T-helper 1 cell (primary cell): ENCODE results near the gene VPS8.
"Not testable (repeated sequence)": the region's sequence is repeated elsewhere in the genome, so short reads cannot be mapped to it uniquely, and the experiment has no call there.

Experiments
- DNase-seq, 5 donors: peaks; one replicate each; pipeline ENCODE4 v3.0.0-alpha.2; 2012 to 2020

Gene VPS8

DNA sequence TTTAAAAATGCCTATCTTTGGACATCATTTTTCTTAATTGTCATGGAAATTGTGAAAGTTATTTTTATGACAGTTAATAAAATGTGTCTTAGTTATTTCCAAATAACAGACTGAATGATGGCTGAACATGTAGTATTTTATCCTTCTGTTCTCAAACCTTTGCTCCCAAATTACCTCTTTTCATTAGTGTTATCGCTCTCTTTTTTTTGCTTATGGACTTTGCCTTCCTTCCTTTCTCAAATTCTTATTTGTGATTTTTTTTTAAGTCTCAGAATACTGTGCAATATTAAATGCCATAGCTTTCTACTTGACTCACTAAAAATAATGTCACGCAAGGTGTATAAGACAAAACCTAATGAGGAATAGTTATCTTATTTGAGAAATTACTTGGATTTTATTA, 107.7 kb downstream of the VPS8 start:
- no peak for DNase-seq

DNA sequence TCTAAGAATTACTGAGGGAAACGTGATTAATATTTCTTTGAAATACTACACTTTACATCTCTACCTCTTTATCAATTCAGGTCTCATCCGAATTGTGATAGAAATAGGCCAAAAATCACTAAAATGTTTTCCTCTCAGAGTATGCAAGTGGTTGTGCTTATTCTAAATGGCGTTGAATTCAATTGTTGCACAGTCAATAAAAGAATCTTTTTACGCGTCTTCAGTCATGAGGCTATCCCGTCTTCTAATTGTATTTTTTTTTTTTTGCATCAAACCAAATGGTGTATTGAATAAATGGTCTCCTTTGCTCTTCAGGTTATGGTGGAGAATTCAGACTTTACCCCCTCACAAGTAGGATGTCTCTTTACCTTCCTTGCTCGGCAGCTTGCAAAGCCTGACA, 112.6 kb downstream of the VPS8 start:
- no peak for DNase-seq

DNA sequence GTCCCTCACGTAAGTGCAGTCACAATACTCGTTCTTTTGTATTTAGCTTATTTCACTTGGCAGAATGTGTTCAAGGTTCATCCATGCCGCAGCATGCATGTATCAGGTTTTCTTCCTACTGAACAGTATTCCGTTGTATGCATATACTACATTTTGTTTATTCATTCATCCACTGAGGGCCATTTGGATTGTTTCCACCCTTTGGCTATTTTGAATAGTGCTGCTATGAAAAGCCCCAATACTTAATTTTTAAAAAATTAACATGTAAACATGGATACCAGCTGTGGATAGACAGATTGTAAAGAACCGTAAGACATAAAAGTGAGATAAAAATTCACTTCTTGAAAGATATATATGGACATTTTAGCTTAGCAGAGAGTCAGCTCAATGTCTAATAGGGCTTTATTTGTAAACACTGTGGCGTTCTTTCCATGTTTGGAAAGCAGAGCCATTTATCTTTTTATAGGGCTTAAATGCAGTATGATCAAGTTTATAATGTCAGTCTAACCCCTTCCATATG, 115.9 kb downstream of the VPS8 start:
- DNase-seq = no peak

DNA sequence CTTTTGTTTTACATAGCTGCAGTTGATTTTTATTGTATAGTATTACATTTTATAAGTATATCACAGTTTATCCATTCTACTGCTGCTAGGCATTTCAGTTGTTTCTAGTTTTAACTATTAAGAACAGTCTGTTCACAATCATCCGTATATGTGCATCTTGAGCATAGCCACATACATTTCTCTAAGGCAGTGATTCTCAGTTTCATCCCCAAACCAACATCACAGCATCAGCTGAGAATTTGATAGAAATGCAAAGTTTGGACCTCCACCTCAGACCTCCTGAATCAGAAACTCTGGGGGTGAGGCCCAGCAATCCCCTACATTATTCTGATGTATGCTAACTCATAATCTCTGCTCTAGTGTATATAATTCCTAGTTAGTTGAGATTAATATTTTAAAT, 120.8 kb downstream of the VPS8 start:
- no peak for DNase-seq

DNA sequence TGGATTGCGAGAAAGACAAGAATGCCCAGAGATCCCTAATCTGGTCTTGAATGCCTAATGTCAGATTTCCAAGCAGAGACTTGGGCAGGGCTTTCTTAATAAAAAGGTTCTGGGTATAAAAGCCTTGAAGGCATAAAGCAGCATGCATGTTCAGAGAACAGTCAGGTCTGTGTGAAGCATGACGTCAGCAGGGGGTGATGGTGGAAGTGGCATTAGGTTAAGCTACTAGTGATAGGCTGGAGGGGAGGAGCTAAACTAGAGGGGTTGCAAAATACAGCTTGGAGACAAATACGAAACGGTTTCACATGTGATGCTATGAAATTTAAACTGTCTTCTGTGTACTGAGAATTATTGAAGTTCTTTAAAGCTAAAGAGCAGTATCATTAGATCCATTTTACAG, 125.6 kb downstream of the VPS8 start:
- DNase-seq = no peak

DNA sequence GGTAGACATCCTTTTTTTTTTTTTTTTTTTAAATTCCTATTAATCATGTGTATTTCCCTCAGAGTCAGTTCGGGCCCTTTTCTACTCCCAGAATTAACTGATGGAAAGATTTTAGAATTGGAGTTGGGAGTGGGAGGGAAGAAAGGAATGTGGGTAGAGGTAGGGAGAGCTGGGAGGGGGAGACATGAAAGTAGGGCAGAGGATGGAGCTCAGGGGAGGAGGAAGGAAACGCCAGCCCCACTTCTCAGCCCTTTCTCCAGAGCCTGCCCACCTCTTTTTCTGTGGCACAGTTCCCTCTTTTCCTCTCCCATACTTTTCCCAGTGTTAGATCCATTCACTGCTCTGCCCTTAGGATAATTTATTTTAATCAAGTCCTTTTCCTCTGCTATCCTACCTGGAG, 129.4 kb downstream of the VPS8 start:
- DNase-seq = no peak

DNA sequence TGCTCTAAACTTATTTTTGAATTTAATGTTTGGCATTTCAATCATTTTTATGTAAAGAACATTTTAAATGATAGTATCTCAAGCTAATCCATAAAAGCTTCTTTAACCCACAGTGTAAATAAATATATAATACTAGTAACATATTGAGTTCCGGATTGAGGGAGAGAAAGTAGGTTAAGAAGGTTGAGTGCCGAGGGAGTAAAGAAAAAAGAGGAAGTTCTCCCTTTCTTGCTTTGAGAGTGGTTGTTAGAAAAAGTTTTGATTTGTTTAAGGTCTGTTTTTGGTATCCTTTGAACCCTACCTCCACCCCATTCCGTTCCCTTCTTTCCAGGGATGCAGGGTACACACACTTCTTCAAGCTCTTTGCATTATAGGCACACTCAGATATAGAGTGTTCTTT, 130.8 kb downstream of the VPS8 start:
- DNase-seq = no peak

DNA sequence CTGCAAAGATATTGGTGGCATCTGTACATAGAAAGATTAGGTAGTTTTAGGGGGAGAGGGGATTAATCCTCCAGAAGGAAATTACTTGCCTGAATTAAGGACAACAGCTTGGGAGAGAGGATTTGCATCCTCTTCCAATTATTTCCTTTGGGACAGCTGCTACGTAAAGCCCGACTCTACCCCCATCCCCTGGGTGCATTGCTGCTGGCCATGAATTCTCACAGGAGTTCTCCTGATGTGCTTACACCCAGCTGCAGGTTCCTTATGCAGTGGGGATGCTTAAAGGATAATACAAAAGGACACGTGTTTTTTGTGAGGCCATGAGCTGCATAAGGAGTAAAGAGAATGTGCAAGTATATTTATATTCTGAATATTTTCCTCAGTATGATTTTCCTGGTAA, 132.3 kb downstream of the VPS8 start:
- DNase-seq = no peak

DNA sequence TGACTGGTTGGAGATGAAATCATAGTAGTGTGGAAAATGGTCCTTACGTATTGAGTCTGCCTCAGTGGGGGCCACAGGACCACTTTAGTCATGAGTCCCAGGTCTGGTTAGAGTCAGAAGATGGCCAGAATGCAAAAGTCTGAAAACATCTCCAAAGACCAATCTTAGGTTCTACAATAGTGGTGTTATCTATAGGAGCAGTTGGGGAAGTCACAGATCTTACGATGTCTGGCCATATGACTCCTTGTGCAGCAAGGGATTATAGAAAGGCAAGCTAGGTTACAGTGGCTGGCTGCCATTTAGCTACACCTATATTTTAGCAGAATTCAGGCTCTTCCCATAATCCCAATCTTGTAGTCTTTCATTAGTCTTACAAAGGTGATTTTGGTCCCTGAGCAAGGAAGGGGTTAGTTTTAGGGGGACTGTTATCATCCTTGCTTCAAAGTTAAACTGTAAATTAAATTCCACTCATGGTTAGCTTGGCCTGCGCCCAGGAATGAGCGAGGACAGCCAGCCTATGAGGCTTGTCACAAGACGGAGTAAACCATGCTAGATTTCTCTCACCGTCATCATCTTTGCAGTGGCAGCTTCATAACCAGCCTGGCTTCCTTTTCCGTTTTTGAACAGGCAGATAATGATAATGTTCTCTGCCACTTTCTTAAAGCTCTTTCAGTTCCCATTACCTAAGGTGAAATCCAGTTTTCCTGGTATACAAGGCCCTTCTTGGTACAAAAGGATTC, 134.1 kb downstream of the VPS8 start:
- no peak for DNase-seq

DNA sequence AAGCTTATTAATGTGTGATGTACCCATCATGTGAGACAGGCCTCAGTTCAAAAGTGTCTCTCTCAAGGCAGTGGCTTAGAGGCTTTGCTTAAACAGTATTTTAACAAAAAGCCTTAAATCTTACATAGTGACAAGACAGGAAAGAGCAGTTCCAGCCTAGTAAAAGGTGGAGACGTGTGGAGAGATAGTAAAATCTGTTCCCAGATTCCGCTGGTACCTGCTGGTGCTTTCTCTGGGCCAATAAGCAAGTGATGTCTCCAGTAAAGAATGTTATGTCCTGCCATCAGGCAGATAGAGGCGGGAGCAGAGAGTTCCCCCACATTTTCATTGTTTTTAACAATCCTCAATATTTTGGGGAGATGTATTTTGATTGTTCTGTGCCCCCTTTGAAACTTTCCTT, 135.0 kb downstream of the VPS8 start:
- no peak for DNase-seq

DNA sequence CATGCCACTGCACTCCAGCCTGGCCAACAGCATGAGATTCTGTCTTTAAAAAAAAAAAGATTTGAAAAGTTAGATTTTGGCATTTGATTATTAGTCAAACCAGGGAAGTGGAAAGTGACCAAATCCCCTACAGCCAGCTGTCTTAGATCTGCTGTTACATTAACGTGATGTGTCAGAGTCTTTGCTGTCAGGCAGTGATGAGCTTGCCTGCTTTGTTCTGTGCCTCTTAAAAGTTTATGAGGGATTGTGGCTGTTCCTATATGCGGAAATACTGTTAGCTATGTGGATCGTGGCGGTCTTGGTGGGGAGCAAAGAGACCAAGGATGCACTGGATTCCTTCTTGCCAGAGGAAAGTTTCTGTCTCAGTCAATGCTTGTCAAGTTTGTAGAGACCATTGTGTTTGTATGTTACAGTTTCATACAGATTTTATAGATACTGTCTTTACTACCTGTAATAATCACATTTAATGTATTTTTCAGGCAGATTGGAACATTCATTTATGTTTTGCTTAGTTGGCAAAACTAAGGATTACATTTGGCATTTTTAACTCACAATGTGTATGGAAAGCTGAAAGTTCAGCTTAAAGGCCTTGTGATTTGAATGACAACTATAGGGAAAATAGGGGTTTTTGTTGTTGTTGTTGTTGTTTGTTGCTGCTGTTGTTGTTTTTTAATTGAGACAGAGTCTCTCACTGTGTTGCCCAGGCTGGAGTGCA, 137.4 kb downstream of the VPS8 start:
- no peak for DNase-seq

DNA sequence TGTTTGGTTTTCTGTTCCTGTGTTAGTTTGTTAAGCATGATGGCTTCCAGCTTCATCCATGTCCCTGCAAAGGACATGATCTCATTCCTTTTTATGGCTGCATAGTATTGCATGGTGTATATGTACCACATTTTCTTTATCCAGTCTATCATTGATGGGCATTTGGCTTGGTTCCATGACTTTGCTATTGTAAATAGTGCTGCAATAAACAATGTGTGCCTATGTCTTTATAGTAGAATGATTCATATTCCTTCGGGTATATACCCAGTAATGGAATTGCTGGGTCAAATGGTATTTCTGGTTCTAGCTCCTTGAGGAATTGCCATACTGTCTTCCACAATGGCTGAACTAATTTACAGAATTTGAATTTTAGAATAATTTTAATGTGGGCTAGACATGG, 138.8 kb downstream of the VPS8 start:
- DNase-seq = not testable (repeated sequence)

DNA sequence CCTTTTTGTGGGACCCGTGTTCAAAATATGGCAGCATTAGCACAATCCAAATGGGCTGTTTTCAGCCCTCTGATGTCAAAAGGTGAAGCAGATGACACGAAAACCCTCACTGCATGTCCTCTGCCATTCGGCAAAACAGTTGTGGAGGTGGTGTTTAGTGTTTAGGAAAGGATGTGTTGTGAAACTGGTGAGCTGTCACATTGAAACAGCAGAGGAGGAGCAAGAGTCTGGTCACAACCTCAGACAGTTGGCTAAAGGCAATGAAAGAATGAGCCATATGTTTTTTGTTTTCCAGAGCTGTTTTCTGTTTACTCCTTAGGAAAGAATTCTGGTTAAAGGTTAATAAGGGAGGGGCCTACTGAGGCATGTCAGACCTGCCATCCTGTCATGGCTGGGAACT, 140.7 kb downstream of the VPS8 start:
- DNase-seq = no peak

DNA sequence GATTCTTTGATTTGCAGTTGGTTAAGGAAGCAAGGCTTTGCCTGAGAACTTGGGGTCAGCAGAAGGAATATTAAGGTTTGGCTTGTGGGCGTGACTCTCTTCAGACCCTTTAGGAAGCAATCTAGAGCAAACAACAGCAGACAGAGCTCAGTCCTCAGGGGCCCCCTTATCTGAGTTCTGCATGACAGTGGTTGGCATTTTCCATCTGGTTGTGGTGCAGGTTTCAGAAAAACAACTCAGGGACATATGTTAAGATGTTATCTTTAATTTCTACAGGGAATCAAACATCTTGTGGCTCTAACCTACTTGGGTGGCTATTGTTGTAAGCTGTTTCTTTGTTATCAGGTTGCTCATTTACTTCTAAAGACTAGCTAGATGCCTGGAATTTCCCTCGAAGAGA, 141.4 kb downstream of the VPS8 start:
- no peak for DNase-seq

DNA sequence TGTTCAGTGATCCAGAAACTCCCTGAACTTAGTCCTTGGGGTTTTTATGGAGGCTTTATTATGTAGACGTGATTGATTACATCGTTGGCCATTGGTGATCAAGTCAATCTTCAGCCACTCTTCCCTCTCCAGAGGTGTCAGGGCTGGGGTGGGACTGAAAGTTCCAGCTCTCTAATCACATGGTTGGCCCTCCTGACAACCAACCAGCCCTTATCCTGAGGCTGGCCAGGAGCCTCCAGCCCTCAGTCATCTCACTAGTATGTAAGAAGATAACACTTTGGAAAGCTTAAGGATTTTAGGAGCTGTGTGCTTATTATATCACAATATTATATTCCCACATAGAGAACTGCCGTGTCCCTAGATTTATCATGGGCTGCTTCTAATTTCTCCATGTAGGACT, 142.3 kb downstream of the VPS8 start:
- no peak for DNase-seq

DNA sequence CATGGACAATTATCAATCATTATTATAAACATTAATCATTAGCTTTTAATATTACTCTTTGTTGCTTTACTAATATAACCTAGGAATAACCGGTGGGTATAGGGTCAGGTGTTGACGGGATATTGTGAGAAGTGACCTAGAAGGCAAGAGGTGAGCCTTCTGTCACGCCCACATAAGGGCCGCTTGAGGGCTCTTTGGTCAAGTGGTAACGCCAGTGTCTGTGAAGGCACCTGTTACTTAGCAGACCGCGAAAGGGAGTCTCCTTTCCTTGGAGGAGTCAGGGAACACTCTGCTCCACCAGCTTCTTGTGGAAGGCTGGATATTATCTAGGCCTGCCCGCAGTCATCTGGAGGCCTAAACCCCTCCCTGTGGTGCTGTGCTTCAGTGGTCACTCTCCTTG, 142.9 kb downstream of the VPS8 start:
- DNase-seq = not testable (repeated sequence)

DNA sequence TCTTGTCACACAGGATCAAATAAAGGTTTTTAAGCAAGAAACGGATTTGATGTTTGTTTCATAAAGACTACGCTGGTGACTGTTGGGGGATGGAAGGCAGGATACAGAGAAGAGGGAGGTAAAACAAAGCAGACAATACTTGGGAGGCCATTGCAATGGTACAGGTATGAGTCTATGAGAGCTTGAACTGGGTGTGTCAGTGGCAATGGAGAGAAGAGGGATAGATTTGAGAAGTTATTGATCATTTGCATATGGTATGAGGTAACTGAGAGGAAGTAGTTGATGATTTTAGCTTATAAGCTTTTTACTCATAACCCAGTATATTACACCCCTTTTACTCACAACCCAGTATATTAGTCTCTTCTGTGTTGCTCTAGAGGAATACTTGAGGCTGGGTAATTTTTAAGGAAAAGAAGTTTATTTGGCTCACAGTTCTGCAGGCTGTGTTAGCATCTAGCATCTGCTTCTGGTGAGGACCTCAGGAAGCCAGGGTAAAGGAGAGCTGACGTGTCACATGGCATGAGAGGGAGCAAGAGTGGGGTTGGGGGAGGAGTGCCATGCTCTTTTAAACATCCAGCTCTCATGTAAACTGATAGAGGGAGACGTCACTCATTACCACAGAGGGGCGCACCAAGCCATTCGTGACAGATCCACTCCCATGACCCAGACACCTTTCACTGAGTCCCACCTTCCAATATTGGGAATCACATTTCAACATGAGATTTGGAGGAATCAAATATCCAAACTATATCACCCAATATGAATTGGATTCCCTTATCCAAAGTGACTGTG, 153.9 kb downstream of the VPS8 start:
- no peak for DNase-seq

DNA sequence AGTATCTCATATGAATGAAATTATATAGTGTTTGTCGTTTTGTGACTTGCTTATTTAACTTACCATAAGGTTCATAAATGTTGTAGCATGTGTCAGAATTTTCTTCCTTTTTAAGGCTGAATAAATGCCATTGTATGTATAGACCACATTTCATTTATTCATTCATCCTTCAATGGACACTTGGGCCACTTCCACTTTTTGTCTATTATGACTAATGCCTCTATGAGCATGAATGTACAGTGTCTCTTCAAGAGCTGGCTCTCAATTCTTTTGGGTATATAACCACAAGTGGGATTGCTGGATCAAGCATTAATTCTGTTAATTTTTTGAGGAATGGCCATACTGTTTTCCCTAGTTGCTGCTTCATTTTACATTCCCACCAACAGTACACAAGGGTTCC, 156.1 kb downstream of the VPS8 start:
- no peak for DNase-seq

DNA sequence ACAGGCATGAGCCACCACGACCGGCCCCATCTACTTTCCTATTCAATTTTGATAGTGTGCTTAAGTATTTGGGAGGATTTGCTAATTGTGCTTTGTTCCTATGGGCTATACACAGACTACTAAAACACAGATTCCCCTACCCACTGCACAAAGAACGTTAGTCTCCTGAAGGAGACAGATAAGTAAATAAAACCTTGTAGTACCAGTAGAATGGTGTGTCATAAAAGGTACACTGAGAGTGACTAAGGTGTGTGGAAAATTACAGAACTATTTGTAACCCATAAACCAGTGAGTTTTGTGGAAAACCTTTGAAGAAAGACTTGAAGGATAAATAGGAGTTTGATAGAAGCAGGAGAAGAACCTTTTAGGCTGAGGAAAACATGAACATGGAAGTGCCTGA, 158.2 kb downstream of the VPS8 start:
- no peak for DNase-seq

DNA sequence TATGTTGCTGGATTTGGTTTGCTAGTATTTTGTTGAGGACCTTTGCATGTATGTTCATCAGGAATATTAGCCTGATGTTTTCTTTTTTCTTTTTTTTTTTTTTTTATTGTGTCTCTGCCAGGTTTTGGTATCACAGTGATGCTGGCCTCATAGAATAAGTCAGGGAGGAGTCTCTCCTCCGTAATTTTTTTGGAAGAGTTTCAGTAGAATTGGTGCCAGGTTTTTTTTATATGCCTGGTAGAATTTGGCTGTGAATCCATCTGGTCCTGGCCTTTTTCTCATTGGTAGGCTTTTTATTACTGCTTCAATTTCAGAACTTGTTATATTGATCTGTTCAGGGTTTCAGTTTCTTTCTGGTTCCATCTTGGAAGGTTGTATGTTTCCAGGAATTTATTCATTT, 165.8 kb downstream of the VPS8 start:
- DNase-seq = no peak

DNA sequence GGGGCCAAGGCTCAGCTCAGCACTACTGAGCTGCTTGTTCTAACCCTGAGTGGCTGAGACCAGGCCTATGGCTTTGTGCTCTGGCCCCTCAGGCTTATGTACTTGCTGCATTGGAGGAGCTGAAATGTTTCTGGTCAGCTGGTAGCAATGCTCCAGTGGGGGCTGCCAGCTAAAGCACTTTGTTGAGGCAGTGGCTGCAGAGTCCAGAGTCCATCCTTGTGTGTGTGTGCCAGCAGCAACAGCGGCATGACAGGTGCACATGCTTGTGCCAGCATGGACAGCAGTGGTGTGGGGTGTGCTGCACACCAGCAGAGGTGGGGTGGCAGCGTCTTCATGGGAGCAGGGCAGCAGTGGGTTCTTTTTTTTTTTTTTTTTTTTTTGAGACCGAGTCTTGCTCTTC, 169.1 kb downstream of the VPS8 start:
- no peak for DNase-seq

DNA sequence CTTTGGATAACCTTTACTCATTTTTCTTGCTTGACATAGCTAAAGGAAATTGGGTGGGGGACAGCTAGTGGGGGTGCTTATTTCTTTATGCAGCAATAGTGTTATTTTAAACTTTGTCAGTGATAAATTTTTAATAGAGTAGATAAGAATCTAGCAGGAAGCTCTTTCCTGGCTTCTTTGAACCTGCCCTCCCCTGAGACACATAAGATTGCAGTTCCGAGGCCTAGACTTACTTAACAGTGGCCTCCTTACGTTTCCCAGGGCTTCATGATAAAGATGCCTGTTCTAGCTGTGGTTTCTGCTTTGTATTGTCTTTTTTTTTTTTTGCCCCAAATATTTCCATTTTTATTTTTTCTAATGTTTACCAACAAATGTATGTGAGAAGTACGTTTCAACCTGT, 170.1 kb downstream of the VPS8 start:
- no peak for DNase-seq

DNA sequence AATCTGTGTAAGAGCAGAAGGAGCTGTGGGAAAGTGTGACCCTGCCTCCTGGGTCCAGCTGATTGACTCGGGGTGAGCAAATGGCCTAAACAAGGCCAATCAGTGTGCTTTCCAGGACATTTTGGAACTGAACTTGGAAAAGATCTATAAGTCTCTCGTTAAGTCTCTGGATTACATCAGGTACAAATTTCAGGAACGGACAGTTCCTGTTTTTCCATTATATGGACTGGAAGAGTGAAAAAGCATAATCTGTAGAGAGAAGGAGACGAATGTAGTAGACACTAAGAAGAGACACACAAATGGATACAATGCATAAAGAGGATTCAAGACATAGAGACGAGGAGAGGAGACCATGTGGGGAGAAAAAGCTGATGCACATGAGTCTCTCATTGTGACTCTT, 173.6 kb downstream of the VPS8 start:
- no peak for DNase-seq
